Left forelimb (tissue), 1 donor: ENCODE results near the gene POP5.

Experiments used
- DNase-seq: peaks from one replicate; pipeline ENCODE4 v3.0.0-alpha.2; 2018; ENCODE audit warnings: low spot score

Gene POP5

GRCh38 chr12:120588948-120589930 is 8.0 kb upstream of the POP5 start:
- DNase-seq, result no peak

GRCh38 chr12:120588371-120588770 is 7.2 kb upstream of the POP5 start:
- no peak for DNase-seq

- DNase-seq, result no peak
Measured at GRCh38 chr12:120586860-120587259, 5.7 kb upstream of the POP5 start.

DNA sequence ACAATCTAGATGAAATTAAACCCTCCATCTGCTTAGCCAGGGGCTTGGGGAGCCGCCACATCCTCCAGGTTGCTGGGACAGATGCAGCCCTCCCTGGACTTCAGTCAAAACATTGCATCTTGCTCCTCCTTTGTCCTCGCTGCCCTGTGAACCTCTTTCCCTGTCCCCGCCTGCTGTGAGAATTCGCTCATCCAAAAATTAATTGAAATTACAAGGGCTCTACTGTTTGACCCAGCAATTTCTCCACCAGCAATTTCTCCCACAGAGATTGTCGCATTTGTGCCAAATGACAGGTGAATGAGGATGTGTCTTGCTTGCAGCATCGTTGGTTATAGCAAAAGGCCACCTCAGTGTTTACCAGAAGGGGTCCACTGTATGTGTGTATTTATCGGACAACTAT is 5.0 kb upstream of the POP5 start:
- DNase-seq, result no peak

- DNase-seq, result peak; percentile 71
Measured at GRCh38 chr12:120584343-120585149, 3.3 kb upstream of the POP5 start.

DNA sequence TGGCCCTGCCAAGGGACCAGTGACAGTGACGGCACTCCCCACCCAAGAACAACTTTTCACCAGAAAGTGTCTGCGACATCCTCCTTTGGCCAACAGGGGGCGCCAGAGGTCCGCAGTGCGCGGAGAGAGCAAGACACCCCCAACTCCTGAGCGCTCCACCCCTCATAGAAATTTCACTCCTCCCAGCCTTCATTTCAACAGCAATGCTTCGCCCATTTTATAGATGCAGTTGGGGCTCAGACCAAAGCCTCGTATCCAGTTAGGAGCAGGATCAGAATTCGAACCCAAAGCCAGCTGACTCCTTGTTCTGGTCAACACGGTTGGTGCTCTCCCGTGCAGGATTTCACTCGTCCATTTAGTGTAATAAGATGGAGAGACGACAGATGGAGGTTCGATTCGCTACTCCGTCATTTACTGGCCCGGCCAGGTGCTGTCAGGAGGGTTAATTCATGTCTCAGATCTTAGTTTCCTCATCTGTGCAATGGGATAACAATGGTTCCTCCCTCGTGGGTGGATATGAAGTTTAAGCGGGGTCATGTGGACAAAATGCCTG is 2.4 kb upstream of the POP5 start:
- peak; percentile 86 for DNase-seq

DNA sequence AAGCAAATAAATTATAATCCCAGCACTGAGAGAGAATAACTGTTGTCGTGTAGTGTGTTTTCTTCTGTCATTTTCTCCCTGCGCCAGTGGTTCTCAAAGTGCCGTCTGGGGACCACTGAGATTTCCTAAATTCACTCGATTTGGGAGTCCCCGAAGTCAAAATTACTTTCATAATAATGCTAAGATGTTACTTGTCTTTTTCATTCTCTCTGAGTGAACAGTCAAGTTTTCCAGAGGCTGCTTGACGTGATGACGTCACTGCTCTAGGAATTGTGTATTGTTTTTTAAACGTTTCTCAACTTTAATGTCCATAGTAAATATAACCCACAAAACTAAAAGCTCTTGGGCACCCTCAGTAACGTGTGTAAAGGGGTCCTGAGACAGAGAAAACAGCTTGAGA is 796 bp upstream of the POP5 start:
- DNase-seq, result no peak

- no peak for DNase-seq
Measured at GRCh38 chr12:120579179-120579578, 2.0 kb downstream of the POP5 start.

DNA sequence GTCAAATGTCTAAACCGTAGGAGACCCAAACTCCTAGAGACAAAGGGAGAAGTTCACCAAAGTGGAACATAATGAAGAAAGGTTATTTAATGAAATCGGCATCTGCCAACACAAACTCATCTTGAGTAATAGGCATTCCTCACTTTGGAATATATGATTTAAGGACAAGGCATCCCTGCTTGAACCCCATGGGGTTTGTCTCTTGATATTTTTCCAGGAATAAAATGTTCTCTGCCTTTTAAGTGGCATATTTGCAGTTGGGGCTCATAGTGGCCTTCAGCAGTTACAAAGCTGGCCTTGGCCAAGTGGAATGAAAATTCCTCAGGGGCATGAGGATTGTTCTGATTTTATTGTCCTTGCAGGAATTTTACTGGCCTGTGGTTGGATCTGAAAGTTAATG is 7.1 kb downstream of the POP5 start:
- no peak for DNase-seq

DNA sequence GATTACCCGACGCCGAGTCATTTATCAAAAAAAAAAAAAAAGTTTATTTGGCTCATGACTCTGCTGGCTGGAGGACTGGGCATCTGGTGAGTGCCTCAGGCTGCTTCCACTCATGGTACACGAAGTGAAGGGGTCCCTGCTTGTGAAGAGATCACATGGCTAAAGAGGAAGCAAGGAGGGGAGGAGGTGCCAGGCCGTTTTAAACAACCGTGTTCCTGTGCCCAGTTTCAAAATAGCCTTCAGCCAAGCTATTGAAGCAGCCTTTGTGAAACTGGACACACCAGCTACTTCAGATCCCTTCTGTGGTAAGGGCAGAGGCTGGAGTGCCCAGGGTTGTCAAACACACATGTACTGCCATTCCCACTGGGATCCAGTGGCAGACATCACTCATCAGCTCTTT is 7.6 kb downstream of the POP5 start:
- no peak for DNase-seq

GRCh38 chr12:120571299-120571698 is 9.9 kb downstream of the POP5 start:
- DNase-seq, result no peak

DNA sequence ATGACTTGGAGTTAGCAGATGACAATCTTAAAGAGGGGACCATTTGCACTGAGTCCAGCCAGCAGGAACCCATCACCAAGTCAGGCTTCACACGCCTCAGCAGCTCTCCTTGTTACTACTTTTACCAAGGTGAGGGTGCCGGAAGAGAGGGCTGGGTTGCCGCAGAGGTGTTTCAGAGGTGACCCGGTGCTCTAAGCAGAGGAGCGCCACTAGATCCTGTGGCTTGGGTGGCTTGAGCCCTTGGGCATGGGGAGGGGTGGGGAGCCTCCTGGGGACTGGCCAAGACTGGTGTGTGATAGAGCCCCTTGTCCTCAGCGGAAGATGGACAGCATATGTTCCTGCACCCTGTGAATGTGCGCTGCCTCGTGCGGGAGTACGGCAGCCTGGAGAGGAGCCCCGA is 17.7 kb downstream of the POP5 start:
- no peak for DNase-seq

GRCh38 chr12:120562906-120563305 is 18.3 kb downstream of the POP5 start:
- DNase-seq, result no peak

GRCh38 chr12:120557589-120557988 is 23.6 kb downstream of the POP5 start:
- DNase-seq, result no peak

DNA sequence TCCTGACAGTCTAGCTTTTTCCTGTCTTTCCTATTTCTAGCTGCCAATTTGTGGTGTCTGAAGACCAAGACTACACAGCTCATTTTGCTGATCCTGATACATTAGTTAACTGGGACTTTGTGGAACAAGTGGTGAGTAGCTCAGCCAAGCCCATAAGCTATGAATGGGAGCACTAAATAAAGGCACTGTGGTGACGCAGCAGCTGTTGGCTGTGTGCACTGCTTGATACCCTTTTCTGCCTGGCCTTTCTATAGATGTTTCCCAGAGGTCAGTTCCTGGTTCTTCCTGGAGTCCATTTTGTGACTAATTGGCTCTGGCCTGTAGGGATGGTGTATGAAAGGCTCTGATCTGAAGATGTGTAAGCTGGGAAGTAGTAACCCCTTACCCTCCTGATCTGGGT is 26.5 kb downstream of the POP5 start:
- DNase-seq, result no peak

DNA sequence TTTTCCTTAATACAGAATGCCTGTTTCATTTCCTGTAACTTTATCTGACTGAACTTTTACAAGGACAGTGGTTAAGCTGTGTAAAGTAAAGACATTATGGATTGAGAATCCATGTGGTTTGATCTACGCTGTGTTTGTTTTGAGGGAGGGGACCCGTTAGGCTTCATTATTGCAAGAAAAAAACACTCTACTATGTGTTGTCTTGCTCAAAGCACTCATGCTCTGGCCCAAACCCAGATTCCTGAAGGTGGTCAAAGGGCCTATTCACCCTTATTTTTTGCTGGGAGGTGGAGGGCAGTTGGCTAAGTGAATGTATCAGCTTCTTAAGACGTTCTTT is 35.2 kb downstream of the POP5 start:
- DNase-seq, result no peak

- DNase-seq, result no peak
Measured at GRCh38 chr12:120544691-120545090, 36.5 kb downstream of the POP5 start.

- DNase-seq, result no peak
Measured at GRCh38 chr12:120542166-120542565, 39.0 kb downstream of the POP5 start.

DNA sequence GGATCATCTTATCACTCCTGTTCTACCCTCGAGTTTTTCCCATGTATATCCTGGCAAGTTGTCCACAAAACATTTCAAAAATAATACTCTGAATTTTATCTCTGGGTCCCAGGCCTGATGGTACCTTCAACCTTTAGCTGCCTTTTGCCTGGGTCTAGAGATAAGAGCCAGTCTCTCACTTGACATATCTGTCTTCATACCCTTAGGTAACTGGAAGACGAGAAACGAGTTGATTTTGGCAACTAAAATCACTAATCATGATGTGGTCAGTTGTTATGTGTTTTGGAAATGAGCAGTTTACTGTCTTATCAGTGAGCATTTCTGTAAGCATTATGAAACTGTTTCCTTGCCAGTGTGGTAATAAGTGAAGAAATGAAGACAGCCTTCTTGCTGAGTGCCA is 40.8 kb downstream of the POP5 start:
- DNase-seq, result no peak

DNA sequence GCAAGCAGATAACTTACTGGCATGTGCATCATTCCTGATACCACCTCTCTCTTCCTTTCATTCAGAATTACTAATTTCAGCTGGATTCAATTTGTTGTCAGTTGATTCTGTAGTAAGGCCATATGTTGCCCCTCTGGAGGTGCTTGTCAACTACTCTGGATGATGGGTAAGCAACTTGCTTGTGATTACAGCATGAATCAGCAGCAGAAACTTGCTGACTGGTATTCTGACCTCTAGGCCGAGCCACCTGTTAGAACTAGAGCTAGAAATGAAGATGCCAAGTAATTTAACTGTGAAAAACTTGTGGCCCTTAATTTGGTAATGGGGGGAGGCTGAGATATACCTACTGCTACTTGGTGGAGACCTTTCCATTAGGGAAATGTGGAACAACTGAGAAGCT is 41.9 kb downstream of the POP5 start:
- no peak for DNase-seq

DNA sequence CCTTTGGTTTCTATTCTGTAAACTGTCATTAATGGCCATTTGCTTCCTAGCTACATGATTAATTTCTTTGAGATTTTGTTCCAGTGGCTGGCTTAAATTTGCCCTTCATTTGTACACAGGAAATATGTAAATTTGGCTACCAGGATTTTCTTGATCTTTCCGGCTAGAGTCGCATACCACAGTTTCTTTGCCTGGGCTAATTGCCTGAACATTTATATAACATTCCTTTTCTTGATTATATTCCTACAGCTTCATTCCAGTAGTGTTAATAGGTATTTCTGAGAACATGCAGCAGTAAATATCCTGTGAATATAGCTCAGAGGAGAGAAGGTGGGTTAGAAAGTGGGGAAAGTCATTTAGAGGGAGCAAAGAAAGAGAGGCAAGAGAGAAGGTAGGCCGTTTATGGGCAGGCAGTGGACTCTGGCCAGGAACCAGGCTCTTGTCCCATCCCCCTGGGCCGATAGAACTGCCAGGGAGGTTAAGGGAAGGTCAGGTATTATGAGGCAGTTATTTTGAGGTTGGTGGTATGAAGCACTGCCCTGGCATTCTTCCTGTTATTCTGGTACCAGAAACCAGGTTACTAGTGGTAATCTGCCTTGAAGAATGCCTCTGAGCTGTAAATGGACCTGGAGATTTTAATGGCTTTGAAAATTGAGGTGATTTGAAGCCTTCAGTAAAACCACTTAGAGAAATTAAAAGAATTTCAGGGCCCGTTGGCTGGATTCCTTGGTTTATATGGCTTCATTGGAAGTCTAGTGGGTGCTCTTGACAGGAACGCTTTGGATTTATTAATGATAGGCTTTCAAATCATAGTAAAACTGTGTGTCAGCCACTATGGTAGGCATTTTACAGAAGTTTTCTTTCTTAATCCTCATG is 42.7 kb downstream of the POP5 start:
- DNase-seq, result no peak

DNA sequence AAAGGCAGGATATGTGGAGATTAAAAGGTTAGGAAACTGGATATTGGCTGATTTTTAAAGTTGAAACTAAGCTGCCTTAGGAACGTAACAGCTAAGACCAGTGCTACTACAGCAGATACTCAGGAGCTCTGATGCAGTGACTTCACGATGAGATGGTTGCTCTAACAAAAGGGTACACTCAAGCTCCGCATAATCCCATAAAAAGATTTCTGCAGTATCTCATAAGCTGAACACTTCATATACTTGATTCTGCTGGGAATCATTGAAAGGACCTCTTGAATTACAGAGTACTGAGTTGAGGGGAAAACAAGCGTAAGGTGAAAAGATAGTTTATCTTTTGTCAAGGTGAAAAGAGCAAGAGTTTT is 43.4 kb downstream of the POP5 start:
- no peak for DNase-seq
